Ishikawa (cell line): Measurements from ENCODE around the gene TNFRSF6B.

Experiments
- CREB1 ChIP-seq: IDR thresholded peaks from 2 replicates; pipeline ENCODE4 v1.6.1; 2012; ENCODE audit warnings: low read depth
- EP300 ChIP-seq: IDR thresholded peaks from 2 replicates; pipeline ENCODE4 v1.6.1; 2012; ENCODE audit warnings: borderline replicate concordance
- FOXM1 ChIP-seq: IDR thresholded peaks from 2 replicates; pipeline ENCODE4 v1.6.1; 2012; ENCODE audit warnings: low read depth, borderline replicate concordance
- TAF1 ChIP-seq: IDR thresholded peaks from 2 replicates; pipeline ENCODE4 v1.6.1; 2012; ENCODE audit warnings: low read depth, mild to moderate bottlenecking
- TF ChIP-seq, protein P1 (sequence below): IDR thresholded peaks from 2 replicates; pipeline ENCODE4 v1.6.1; 2012; ENCODE audit warnings: low read depth, mild to moderate bottlenecking

DNA sequence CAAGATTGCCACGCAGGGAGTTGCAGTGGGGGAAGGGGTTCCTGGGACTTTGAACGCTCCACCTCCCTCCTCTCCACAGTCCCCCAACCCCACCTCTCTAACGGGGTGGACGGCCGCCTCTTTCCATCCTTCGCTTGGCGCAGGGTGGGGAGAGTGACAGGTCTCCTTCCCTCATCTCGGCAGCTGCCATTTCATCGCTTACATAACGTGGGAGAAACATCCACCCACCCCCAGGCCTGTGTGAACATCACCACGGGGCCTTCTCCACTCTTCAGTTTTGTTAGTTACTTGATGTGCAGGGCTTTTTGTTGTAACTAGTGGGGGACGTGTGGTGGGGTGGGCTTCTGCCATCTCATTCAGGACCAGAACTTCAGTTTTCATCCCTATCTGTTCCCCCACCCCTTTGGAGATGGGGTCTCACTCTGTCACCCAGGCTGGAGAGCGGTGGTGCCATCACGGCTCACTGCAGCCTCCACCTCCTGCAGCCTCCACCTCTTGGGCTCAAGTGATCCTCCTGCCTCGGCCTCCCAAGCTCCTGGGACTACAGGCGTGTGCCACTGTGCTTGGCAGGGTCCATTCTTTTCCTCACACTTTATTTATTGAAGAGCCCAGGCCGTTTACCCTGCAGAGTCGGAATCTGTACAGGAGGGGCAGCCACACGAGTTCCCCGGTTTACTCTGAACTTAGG, 20.6 kb upstream of the TNFRSF6B start:
- TF ChIP-seq, protein P1, sequence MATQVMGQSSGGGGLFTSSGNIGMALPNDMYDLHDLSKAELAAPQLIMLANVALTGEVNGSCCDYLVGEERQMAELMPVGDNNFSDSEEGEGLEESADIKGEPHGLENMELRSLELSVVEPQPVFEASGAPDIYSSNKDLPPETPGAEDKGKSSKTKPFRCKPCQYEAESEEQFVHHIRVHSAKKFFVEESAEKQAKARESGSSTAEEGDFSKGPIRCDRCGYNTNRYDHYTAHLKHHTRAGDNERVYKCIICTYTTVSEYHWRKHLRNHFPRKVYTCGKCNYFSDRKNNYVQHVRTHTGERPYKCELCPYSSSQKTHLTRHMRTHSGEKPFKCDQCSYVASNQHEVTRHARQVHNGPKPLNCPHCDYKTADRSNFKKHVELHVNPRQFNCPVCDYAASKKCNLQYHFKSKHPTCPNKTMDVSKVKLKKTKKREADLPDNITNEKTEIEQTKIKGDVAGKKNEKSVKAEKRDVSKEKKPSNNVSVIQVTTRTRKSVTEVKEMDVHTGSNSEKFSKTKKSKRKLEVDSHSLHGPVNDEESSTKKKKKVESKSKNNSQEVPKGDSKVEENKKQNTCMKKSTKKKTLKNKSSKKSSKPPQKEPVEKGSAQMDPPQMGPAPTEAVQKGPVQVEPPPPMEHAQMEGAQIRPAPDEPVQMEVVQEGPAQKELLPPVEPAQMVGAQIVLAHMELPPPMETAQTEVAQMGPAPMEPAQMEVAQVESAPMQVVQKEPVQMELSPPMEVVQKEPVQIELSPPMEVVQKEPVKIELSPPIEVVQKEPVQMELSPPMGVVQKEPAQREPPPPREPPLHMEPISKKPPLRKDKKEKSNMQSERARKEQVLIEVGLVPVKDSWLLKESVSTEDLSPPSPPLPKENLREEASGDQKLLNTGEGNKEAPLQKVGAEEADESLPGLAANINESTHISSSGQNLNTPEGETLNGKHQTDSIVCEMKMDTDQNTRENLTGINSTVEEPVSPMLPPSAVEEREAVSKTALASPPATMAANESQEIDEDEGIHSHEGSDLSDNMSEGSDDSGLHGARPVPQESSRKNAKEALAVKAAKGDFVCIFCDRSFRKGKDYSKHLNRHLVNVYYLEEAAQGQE, result no peak
- TF ChIP-seq EP300 (no peak), TAF1 (no peak), FOXM1 (no peak), CREB1 (no peak)
